ENCODE results near the gene TRA2A. TPM values are rescaled to one million over a fixed set of nuclear protein-coding genes. Genes with fewer than 3 reads are reported as not detected.

TRA2A gene
- total and polyA plus RNA-seq, 2 of the 13 experiments (the other 11 are each of a cell fraction or from before 2014, with no cell fraction given), result 39.1 to 41.6 TPM

GRCh38 chr7:23474094-23474828, 57.5 kb downstream of the TRA2A start (continued):
- TF ChIP-seq ZNF747 (CRISPR knock-in tag; IDR thresholded peaks at IDR 0.05; ENCODE audit: borderline replicate concordance) (peak; percentile 64; the same call in 1 of the 2 replicates), KLF11 (CRISPR knock-in tag; IDR thresholded peaks at IDR 0.05) (no peak; the same call in 1 of the 2 replicates), KLF16 (CRISPR knock-in tag; IDR thresholded peaks at IDR 0.05) (peak in 1 of 2 experiments; percentile 65; a peak in 1 of 4 replicates), MLLT10 (CRISPR knock-in tag; IDR thresholded peaks at IDR 0.05) (no peak), PAXIP1 (CRISPR knock-in tag; conservative IDR thresholded peaks at IDR 0.05) (peak; percentile 63; the same call in 1 of the 2 replicates), SSRP1 (CRISPR knock-in tag; IDR thresholded peaks at IDR 0.05) (peak; percentile 82; the same call in 1 of the 2 replicates), SRF (IDR thresholded peaks at IDR 0.05; ENCODE audit: low read depth, low read length) (0 out of 2 replicates have a peak, but pooled peaks have one; percentile 0), ZNF407 (CRISPR knock-in tag; IDR thresholded peaks at IDR 0.05; ENCODE audit: not compliant biosample characterization) (no peak), FOXK1 (CRISPR knock-in tag; IDR thresholded peaks at IDR 0.05; ENCODE audit: borderline replicate concordance, low read depth) (no peak), AHR (CRISPR knock-in tag; IDR thresholded peaks at IDR 0.05) (no peak; the same call in 1 of the 2 replicates), HOXA7 (CRISPR knock-in tag; IDR thresholded peaks at IDR 0.05) (0 out of 2 replicates have a peak, but pooled peaks have one; percentile 74), PHB2 (IDR thresholded peaks at IDR 0.05; ENCODE audit: partially characterized antibody) (no peak), HNRNPUL1 (IDR thresholded peaks at IDR 0.05; ENCODE audit: low read depth, low read length) (0 out of 2 replicates have a peak, but pooled peaks have one; percentile 48)
- TF ChIP-seq, protein P1, sequence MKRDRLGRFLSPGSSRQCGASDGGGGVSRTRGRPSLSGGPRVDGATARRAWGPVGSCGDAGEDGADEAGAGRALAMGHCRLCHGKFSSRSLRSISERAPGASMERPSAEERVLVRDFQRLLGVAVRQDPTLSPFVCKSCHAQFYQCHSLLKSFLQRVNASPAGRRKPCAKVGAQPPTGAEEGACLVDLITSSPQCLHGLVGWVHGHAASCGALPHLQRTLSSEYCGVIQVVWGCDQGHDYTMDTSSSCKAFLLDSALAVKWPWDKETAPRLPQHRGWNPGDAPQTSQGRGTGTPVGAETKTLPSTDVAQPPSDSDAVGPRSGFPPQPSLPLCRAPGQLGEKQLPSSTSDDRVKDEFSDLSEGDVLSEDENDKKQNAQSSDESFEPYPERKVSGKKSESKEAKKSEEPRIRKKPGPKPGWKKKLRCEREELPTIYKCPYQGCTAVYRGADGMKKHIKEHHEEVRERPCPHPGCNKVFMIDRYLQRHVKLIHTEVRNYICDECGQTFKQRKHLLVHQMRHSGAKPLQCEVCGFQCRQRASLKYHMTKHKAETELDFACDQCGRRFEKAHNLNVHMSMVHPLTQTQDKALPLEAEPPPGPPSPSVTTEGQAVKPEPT (CRISPR knock-in tag; IDR thresholded peaks at IDR 0.05; ENCODE audit: low read depth), result 0 out of 2 replicates have a peak, but pooled peaks have one; percentile 52

All from HepG2 (cell line).